HG02610 (cell line): Measurements from ENCODE around the gene SQSTM1.
"Not testable (repeated sequence)": the region's sequence is repeated elsewhere in the genome, so short reads cannot be mapped to it uniquely, and the experiment has no call there.

ENCODE experiments used
- ATAC-seq: cut with Tn5 transposase; IDR thresholded peaks from one replicate; pipeline ENCODE4 v1.9.1; 2021; ENCODE audit warnings: mild to moderate bottlenecking, moderate library complexity; ENCODE audit not compliant: unreplicated experiment

SQSTM1 gene

DNA sequence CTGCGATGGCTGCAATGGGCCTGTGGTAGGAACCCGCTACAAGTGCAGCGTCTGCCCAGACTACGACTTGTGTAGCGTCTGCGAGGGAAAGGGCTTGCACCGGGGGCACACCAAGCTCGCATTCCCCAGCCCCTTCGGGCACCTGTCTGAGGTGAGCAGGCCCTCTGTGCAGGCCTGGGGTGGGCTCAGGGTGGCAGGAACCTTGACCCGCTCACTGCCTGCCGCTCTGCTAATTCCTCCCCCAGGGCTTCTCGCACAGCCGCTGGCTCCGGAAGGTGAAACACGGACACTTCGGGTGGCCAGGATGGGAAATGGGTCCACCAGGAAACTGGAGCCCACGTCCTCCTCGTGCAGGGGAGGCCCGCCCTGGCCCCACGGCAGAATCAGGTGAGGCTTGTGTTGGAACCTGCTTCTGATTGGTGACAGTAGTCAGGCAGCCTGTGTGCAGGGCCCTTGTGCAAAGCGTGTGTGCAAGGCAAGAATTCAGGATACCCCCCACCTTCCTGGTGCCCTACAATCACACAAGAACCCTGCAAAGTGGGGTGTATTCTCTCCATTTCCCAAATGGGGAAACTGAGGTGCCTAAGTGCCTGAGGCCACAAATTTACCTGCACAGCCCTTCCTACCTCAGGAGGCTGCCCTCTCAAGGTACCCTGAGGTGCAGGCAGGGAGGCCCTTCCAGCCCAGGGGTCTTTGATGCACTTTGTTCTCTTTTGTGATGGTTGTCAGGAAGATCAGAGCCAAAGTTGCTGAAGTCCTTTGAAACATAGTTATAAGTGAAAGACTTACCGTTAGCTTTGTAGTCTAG lies 3.4 kb downstream of the SQSTM1 start:
- ATAC-seq: no peak

DNA sequence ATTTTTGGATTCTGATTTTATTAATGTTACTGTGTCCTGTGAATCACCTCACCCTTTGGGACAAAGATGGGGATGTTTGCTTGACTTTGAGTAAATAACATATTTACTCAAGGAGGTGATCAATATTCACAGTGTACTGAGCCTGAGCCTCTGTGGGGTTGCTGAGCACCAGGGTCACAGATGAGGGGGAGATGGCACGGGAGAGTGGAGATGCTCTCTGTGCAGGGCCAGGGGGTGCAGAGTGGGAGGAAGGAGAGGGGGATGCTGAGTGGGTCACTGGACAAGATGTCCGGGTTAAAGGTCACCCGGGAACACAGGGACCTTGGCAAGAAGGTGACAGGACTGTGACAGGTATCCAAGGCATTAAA lies 4.0 kb downstream of the SQSTM1 start:
- no peak for ATAC-seq

DNA sequence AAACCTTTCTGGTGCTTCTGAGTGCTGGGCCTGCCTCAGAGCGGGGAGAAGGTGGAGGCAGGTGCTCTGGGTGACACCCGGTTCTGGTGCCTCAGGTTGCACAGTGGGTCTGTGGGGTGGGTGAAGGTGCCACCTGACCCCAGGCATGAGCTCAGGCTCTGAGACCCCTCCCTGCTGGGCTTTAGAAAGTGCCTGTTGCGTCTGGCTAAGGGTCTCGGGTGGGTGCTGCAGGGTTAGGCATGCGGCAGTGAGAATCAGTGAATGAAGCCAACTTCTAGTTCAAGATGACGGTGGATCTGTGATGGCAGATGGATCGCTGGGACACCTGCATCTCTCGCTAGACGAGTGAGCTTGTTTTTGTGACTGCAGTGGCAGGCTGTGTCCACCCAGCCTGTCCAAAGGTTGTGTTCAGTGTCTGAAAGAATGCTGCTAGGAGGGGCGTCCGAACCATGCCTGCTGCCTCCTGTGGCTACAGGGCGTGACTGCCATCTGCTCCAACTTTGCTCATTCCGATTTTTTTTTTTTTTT lies 5.0 kb downstream of the SQSTM1 start:
- ATAC-seq: no peak

DNA sequence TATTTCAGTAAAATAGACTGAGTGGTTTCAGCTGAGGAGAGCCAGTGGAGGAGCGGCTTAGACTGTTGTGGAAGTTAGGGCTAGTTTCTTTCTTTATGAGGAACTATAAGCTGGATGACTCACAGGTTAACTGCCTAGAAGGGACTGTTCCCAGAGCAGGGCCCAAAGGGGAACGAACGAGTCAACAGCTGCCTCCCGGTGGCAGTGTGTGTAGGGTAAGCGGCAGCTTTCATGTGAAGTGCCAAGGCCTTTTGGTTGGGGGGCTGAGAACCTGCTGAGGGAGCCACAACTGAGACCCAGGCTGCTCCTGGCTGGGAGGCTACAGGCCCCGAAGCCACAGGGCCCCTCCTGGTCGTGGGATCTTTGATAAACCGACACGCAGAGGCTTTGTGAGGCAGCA lies 7.0 kb downstream of the SQSTM1 start:
- no peak for ATAC-seq

DNA sequence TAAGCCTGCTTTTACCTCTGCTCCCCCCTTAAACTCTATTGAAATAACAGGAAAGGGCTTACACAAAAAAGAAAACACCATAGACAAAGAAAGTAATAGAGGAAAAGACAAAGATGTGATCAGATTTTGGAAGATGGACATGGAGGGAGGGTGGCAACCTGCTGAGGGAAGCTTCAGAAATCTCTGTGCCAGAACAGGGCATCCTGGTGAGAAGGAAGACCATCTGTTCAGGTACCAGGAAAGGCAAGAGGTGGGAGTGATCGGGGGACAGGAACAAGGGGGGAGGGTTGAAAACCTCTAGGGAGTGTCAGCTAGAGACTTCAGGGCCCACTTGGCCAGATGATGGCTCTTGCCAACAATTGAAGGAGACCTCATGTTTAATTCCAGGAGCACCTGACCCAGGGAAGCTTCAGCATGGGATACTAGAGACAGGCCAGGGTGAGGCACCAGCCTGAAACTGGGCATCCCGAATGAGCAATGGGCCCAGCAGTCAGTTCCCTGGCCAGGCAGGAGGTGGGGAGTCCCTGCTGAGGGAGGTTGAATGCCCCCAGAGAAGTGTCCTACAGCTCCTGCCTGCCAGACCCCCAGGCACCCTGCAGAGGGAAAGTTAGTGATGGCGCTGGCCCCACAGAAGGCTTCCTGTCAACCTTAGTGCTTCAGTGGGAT lies 8.2 kb downstream of the SQSTM1 start:
- no peak for ATAC-seq

DNA sequence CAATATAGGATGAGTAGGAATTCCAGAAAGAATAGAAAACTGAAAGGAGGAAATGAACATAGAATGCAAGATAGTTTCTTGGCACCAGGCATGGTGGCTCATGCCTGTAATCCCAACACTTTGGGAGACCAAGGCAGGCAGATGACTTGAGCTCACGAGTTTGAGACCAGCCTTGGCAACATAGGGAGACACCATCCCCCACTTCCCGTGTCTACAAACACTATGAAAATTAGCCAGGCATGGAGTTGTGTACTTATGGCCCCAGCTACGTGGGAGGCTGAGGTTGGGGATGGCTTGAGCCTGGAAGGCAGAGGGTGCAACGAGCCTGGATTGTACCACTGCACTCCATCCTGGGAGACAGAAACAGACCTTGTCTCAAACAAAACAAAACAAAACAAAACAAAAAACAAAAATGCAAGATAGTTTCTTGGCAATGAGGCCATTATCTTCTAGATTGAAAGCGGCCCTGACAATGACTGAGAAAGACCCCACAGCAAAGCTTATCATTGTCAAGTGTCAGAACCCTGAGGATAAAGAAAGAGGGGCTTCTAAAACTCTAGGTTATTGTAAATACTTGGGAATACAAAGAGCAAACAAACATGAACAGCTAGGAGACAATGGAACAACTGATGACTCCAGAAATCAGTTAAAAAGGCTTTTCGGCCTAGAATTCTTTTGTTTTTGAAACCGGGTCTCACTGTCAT lies 9.2 kb downstream of the SQSTM1 start:
- ATAC-seq: no peak

DNA sequence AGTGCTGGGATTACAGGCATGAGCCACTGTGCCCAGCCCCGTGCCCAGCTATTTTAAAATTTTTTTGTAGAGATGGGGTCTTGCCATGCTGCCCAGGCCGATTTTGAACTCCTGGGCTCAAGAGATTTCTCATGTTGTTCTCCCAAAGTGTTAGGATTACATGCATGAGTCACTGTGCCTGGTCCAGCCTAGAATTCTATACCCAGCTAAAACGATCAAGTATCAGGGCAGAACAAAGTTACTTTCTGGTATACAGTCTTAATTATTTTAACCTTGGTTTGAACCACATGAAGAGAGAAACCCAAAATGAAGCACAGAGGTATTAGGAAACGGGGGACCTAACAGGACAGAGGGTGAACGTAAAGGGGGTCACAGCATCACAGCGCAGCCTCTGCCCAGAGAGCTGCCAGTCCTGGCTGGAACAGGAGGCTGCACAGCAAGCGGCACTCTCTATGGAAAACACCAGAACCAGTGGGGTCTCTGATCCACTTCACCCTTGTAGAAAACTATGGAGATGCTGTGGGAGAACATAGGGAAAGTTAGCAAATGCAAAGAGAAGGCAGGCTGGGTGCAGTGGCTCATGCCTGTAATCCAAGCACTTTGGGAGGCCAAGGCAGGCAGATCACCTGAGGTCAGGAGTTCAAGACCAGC lies 10.2 kb downstream of the SQSTM1 start:
- no peak for ATAC-seq

DNA sequence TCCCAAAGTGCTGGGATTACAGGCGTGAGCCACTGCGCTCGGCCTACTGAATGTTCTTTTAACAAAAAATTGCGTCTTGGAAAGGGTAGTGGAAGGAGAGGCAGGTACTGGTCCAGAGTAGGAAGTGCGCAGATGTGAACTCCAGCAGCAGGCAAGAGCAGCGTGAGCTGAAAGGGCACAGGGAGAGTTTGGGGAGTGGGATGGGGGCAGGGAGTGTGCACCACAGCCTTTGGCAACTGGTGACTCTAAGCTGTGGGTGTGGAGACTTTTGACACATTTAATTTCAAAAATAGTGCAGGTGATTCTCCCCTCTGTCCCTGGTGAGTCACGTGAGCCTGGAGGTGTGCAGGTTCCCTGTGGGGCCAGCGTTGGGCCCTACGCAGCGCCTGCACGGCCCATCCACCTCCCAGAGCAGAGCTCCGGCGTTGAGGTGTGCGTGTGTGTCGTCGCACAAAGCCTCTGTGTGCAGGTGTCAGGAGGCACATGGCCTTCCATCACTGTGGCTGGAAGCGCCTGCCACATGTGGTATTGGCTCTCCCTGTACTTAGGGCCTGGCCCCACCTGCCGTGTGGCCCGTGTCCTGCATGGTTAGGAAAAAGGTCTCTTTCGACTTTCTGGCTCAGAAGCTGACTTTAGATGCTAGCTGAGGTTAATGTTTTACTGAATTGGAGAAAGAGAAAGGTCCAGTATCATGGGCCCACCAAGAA lies 11.5 kb downstream of the SQSTM1 start:
- ATAC-seq: no peak

DNA sequence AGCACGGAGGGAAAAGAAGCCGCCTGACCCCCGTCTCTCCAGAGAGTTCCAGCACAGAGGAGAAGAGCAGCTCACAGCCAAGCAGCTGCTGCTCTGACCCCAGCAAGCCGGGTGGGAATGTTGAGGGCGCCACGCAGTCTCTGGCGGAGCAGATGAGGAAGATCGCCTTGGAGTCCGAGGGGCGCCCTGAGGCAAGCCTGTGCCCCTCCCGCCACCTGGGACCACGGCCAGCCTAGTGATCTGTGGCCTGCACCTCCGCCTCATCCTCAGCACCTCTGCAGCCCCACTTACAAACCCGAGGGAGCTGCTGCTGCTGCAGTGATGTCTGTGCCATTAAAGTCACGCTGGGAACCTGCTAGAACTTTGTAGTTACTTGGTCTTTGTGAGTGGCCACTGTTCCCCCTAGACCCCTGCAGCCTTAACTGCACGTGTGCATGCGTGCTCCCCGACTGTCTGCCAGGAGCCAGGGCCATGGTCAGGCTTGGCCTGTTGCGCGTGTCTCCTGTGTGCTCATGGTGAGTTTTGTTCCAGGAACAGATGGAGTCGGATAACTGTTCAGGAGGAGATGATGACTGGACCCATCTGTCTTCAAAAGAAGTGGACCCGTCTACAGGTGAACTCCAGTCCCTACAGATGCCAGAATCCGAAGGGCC lies 12.5 kb downstream of the SQSTM1 start:
- no peak for ATAC-seq

DNA sequence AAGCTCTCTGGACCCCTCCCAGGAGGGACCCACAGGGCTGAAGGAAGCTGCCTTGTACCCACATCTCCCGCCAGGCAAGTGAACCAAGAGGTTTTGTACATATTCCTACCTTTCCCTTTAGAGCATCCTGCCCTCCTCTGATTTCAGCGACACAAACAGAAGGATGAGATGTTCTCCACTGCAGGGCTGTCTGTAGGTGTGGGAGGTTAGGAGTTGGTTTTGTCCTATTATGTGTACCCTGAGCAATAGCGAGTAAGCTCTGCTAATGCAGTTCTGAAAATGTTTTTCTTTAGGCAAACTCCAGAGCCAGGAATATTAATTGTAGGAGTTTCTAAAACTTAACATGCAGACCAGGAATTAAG lies 13.0 kb downstream of the SQSTM1 start:
- no peak for ATAC-seq

DNA sequence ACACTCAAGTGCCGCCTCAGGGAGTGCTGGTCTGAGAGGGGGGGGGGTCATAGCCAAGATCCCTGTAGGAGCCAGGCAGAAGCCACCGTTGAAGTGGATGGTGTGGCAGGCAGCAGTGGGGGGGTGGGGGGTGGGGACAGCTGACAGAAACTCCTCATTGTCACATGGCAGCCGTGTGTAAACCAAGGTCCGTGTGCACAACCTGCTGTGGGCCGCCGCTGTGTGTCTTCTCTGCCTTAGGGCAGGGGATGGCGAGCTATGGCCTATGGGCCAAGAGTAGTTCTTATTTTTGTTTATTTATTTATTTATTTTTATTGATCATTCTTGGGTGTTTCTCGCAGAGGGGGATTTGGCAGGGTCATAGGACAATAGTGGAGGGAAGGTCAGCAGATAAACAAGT lies 13.4 kb downstream of the SQSTM1 start:
- no peak for ATAC-seq

DNA sequence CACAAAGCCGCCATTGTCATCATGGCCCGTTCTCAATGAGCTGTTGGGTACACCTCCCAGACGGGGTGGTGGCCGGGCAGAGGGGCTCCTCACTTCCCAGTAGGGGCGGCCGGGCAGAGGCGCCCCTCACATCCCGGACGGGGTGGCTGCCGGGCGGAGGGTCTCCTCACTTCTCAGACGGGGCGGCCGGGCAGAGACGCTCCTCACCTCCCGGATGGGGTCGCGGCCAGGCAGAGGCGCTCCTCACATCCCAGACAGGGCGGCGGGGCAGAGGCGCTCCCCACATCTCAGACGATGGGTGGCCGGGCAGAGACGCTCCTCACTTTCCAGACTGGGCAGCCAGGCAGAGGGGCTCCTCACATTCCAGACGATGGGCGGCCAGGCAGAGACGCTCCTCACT lies 14.2 kb downstream of the SQSTM1 start:
- not testable (repeated sequence) for ATAC-seq

DNA sequence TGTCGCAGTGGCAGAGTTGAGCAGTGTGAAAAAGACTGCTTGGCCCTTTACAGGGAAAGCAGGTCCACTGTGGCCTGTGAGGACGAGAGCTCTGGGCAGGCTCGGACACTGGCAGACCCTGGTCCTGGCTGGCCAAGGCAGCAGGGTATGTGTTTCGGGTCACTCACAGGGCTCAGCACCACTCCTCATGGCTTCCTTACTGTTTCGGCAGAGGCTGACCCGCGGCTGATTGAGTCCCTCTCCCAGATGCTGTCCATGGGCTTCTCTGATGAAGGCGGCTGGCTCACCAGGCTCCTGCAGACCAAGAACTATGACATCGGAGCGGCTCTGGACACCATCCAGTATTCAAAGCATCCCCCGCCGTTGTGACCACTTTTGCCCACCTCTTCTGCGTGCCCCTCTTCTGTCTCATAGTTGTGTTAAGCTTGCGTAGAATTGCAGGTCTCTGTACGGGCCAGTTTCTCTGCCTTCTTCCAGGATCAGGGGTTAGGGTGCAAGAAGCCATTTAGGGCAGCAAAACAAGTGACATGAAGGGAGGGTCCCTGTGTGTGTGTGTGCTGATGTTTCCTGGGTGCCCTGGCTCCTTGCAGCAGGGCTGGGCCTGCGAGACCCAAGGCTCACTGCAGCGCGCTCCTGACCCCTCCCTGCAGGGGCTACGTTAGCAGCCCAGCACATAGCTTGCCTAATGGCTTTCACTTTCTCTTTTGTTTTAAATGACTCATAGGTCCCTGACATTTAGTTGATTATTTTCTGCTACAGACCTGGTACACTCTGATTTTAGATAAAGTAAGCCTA lies 15.7 kb downstream of the SQSTM1 start:
- ATAC-seq: no peak

DNA sequence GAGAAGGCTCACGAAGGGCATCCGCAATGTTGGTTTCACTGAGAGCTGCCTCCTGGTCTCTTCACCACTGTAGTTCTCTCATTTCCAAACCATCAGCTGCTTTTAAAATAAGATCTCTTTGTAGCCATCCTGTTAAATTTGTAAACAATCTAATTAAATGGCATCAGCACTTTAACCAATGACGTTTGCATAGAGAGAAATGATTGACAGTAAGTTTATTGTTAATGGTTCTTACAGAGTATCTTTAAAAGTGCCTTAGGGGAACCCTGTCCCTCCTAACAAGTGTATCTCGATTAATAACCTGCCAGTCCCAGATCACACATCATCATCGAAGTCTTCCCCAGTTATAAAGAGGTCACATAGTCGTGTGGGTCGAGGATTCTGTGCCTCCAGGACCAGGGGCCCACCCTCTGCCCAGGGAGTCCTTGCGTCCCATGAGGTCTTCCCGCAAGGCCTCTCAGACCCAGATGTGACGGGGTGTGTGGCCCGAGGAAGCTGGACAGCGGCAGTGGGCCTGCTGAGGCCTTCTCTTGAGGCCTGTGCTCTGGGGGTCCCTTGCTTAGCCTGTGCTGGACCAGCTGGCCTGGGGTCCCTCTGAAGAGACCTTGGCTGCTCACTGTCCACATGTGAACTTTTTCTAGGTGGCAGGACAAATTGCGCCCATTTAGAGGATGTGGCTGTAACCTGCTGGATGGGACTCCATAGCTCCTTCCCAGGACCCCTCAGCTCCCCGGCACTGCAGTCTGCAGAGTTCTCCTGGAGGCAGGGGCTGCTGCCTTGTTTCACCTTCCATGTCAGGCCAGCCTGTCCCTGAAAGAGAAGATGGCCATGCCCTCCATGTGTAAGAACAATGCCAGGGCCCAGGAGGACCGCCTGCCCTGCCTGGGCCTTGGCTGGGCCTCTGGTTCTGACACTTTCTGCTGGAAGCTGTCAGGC lies 16.6 kb downstream of the SQSTM1 start:
- no peak for ATAC-seq

DNA sequence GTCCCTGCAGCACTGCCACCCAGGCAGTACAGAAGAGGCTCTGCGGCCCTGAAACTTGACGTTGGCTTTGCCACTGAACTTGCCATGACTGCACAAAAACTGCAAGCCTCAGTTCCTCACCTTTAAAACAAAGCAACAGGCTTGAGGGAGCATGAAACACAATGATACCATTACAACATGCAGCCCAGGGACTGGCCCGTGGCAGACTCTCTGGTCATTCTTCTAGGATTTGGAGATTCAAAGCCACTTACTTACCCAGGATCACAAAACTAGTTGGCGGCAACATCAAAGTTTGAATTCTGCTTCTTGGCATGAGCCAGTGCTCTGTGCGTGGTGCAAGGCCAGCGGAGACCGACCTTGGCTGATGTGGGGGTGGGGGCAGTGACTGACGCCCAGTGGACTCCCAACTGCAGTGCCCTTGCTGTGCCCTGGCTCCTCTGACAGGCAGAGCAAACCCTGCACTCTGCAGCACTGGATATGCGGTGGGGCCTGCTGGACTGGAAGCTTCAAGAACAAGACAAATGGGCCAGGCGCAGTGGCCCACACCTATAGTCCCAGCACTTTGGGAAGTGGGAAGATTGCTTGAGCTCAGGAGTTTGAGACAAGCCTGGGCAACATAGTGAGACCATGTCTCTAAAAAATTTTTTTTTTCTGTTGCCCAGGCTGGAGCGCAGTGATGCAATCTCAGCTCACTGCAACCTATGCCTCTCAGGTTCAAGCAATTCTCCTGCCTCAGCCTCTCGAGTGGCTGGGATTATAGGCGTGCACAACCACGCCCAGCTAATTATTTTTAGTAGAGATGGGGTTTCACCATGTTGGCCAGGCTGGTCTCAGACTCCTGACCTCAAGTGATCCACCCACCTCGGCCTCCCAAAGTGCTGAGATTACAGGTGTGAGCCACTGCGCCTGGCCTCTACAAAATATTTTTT lies 18.9 kb downstream of the SQSTM1 start:
- ATAC-seq: no peak

DNA sequence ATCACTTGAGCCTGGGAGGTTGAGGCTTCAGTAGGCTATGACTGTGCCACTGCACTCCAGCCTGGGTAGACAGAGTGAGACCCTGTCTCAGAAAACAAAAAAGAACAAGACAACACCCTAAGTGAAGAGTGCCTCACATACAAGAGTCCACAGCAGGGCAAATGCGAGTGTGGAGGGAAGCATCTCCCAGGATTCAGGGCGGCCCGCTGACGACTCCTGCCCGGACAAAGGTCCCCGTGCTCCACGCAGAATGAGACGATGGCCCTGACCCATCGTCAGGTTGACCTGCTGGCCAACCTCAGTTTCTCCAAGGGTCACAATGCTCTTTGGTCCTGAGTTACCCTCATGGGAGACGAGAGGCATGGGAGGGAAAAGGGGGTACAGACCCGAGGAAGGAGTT lies 19.6 kb downstream of the SQSTM1 start:
- no peak for ATAC-seq

DNA sequence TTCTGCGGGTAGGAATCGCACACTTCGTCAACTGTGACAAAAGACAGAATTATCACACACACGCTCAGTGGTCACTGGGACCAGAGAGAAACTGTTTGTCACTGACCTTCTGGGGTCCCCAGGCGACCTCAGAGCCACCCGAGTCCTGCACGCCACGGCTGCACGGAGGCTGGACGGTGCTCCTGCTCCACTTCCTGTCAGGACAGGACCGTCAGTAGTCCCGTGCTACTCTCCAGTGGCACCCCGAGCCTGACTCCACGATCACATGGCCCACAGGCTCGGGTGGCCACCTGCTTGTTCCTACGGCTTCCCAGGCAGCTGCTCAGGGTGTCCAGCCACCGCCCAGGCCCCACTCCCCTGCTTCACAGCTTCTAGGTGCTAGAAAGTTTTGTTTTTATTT lies 20.1 kb downstream of the SQSTM1 start:
- ATAC-seq: no peak
